Endothelial cell of umbilical vein (primary cell): ENCODE results near the gene SYCP1. TPM values are rescaled to one million over a fixed set of nuclear protein-coding genes. Genes with fewer than 3 reads are reported as not detected.

Experiments
- BruUV-seq: library from RNA; stranded (reverse); fragments of 400-500 nt; replicated peaks from 2 replicates; lab custom pipeline; 2021; lab: Mats Ljungman, UMichigan
- CTCF ChIA-PET: fragments of 300-600, 350-600 bp; sonication (Branson Sonifier 250); formaldehyde crosslinking; loops from one replicate; lab custom pipeline; 2021; ENCODE audit warnings: antibody characterized with exemption, inconsistent platforms; lab: Charles Lee
- POLR2A ChIA-PET: fragments of 300-600, 350-600 bp; sonication (Branson Sonifier 250); formaldehyde crosslinking; loops from one replicate; lab custom pipeline; 2021; ENCODE audit warnings: antibody characterized with exemption, inconsistent platforms; lab: Charles Lee
- DNase-seq: peaks from one replicate; pipeline ENCODE4 v3.0.0-alpha.2; 2011; ENCODE audit warnings: low read depth, low spot score
- FAIRE-seq: peaks from 2 replicates; lab custom pipeline; 2011; peaks lifted over from hg19 to GRCh38; lab: Jason Lieb, UNC
- H2AFZ ChIP-seq: 2 replicates; pipeline ENCODE4 v1.6.0; 2012; ENCODE audit warnings: low read depth, low read length, control low read depth, inconsistent platforms
- H3K27ac ChIP-seq: 2 replicates; pipeline ENCODE4 v1.5.1; 2011; ENCODE audit warnings: low read depth, mild to moderate bottlenecking, control low read depth, low read length, moderate library complexity; ENCODE audit not compliant: insufficient read depth
- H3K27me3 ChIP-seq, 2 experiments: 2 replicates each; pipeline versions ENCODE4 v1.6.0 to v1.6.1; 2011; ENCODE audit warnings: low read length in 2 of 2, mixed read lengths in 1 of 2; ENCODE audit not compliant: control insufficient read depth in 2 of 2, insufficient read depth in 2 of 2
- H3K36me3 ChIP-seq, 2 experiments: 2 replicates in 1 of 2; 3 replicates in 1 of 2; pipeline ENCODE4 v1.5.1; 2011; ENCODE audit warnings: low read length in 2 of 2, mild to moderate bottlenecking in 1 of 2, moderate library complexity in 1 of 2; ENCODE audit not compliant: control insufficient read depth in 2 of 2, insufficient read depth in 2 of 2; ENCODE audit errors: extremely low read depth in 1 of 2
- H3K4me1 ChIP-seq: 3 replicates; pipeline ENCODE4 v1.5.1; 2011; ENCODE audit warnings: mild to moderate bottlenecking, low read length; ENCODE audit not compliant: control insufficient read depth, insufficient read depth; ENCODE audit errors: extremely low read depth
- H3K4me2 ChIP-seq: 2 replicates; pipeline ENCODE4 v1.6.1; 2011; ENCODE audit warnings: low read length, control low read depth, mixed read lengths; ENCODE audit not compliant: insufficient read depth
- H3K4me3 ChIP-seq, 3 experiments: fragments of 200-600 bp in 1 of 3; sonication (generic), shearing (Covaris generic) in 1 of 3; replicated peaks in 1 of 3; 2 replicates each; pipeline ENCODE4 v1.5.1; 2011 to 2016; ENCODE audit warnings: control low read depth in 3 of 3, low read length in 3 of 3, mild to moderate bottlenecking in 2 of 3, inconsistent platforms in 1 of 3, low read depth in 1 of 3, moderate library complexity in 1 of 3; ENCODE audit not compliant: insufficient read depth in 1 of 3
- H3K79me2 ChIP-seq: 2 replicates; pipeline ENCODE4 v1.6.0; 2012; ENCODE audit warnings: low read length, inconsistent platforms; ENCODE audit not compliant: control insufficient read depth, insufficient read depth
- H3K9ac ChIP-seq: replicated peaks from 2 replicates; pipeline ENCODE3; 2011; ENCODE audit warnings: low read length, control low read depth; ENCODE audit not compliant: insufficient read depth; ENCODE audit errors: extremely low read depth
- H3K9me1 ChIP-seq: replicated peaks from 3 replicates; pipeline ENCODE4 v1.6.0; 2011; ENCODE audit warnings: mild to moderate bottlenecking, low read length; ENCODE audit not compliant: control insufficient read depth, insufficient read depth; ENCODE audit errors: extremely low read depth
- H3K9me3 ChIP-seq: replicated peaks from 2 replicates; pipeline ENCODE4 v1.5.1; 2012; ENCODE audit warnings: low read length, inconsistent platforms; ENCODE audit not compliant: control insufficient read depth, insufficient read depth
- H4K20me1 ChIP-seq: replicated peaks from 2 replicates; pipeline ENCODE3; 2011; ENCODE audit warnings: mild to moderate bottlenecking, low read length; ENCODE audit not compliant: control insufficient read depth, insufficient read depth; ENCODE audit errors: extremely low read depth
- EZH2 ChIP-seq: IDR thresholded peaks from 2 replicates; pipeline ENCODE4 v1.6.1; 2012; ENCODE audit warnings: borderline replicate concordance, low read depth, mild to moderate bottlenecking, moderate library complexity, low read length, inconsistent platforms; ENCODE audit not compliant: severe bottlenecking
- FOS ChIP-seq: IDR thresholded peaks from 2 replicates; pipeline ENCODE4 v1.6.1; 2011; ENCODE audit warnings: mild to moderate bottlenecking, low read length, moderate library complexity, borderline replicate concordance; ENCODE audit not compliant: insufficient read depth
- GATA2 ChIP-seq: IDR thresholded peaks from 2 replicates; pipeline ENCODE4 v1.7.0; 2011; ENCODE audit warnings: low read depth, mild to moderate bottlenecking, moderate library complexity, mixed read lengths, low read length; ENCODE audit not compliant: insufficient read length, insufficient read depth
- JUN ChIP-seq: IDR thresholded peaks from 2 replicates; pipeline ENCODE4 v1.6.1; 2011; ENCODE audit warnings: borderline replicate concordance, low read depth; ENCODE audit not compliant: insufficient read length, insufficient read depth
- MYC ChIP-seq: IDR thresholded peaks from one replicate; pipeline ENCODE4 v1.6.1; 2011; ENCODE audit warnings: mild to moderate bottlenecking, low read depth, low read length
- POLR2A ChIP-seq: IDR thresholded peaks from 2 replicates; pipeline ENCODE4 v1.6.1; 2012; ENCODE audit warnings: low read depth, mild to moderate bottlenecking, control low read depth, low read length
- POLR2AphosphoS5 ChIP-seq: IDR thresholded peaks from 2 replicates; pipeline ENCODE4 v1.6.1; 2012; ENCODE audit warnings: low read depth, mild to moderate bottlenecking, control low read depth, low read length, moderate library complexity; ENCODE audit not compliant: insufficient read depth
- dilution Hi-C: fragments of 300-500 bp; cut with MboI; formaldehyde crosslinking; loops from one replicate; pipeline ENCODE4 v1.15.0; 2019; ENCODE audit warnings: low sequenced_read_pairs; ENCODE audit not compliant: extremely low pct_ligation_motif_present
- intact Hi-C: fragments of 100-400 bp; cut with micrococcal nuclease; formaldehyde crosslinking; loops from one replicate; pipeline ENCODE4 v1.10.0; 2022
- polyA plus RNA-seq, 4 experiments: library from polyadenylated mRNA; depleted of rRNA in 3 of 4; stranded (reverse) in 3 of 4; unstranded in 1 of 4; fragments of >200 nt; gene quantifications; 2 replicates each; pipeline versions ENCODE4 v1.2.1 to v1.2.3, GENCODE V29; 2011 to 2012; ENCODE audit warnings: missing spikeins in 1 of 4
- total RNA-seq: library from RNA; stranded (reverse); gene quantifications from 2 replicates; pipeline ENCODE4 v1.2.3, GENCODE V29; 2021
- TF ChIP-seq, protein P1 (sequence below), 2 donors: IDR thresholded peaks; 1 replicate in 1 of 2; 2 replicates in 1 of 2; pipeline ENCODE4 v1.5.1; 2011; ENCODE audit warnings: low read length in 2 of 2, mild to moderate bottlenecking in 2 of 2, moderate library complexity in 2 of 2, control low read depth in 1 of 2, inconsistent platforms in 1 of 2, low read depth in 1 of 2; ENCODE audit not compliant: insufficient read depth in 1 of 2; ENCODE audit errors: extremely low read depth in 1 of 2
- TF ChIP-seq, protein P2 (sequence below): IDR thresholded peaks from 2 replicates; pipeline ENCODE4 v1.6.1; 2011; ENCODE audit not compliant: insufficient read depth, insufficient read length

The SYCP1 gene
- total and polyA plus RNA-seq, 2 donors (not counting 3 experiments of a cell fraction or from before 2014, with no cell fraction given) = not detected

DNA sequence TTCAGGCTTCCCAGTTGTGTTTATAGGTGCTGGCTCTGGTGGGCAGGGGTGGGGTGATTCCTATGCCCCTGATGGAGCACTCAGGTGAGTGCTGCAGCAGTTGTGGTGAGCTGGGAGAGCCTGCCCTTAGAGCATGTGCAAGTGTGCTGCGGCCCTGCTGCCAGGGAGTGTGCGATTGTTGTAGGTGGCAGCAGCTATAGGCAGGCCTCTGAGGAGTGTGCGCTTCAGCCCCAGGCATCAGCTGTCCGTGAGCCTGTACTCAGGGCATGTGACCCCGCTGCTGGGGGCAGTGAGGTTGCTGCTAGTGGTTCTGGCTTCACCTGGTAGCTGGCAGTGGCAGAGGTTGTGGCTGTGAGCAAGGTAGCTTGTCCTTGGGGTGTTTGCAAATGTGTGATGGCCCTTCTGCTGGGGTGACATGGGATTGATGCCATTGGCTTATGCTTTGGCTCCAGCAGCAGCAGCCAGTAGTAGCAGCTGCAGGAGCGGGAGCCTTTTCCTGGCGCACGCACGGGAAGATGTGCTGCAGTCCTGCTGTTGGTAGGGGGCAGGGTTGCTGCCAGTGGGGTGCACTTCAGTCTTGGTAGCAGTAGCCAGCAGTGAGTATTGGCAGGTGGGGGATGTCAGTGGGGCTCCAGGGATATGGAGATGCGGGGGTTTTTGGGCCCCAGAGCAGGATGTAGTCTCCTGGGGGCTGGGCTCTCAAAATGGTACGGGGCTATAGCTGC, 37.7 kb downstream of the SYCP1 start:
- peaks cover 0 to 7% of the 10 kb centered on the region in 2 experiments for H3K27me3 ChIP-seq
- DNase-seq = no peak
- TF ChIP-seq POLR2A (no peak), EZH2 (no peak), GATA2 (no peak), MYC (no peak), POLR2AphosphoS5 (no peak), JUN (no peak), FOS (no peak)
- TF ChIP-seq, protein P1, sequence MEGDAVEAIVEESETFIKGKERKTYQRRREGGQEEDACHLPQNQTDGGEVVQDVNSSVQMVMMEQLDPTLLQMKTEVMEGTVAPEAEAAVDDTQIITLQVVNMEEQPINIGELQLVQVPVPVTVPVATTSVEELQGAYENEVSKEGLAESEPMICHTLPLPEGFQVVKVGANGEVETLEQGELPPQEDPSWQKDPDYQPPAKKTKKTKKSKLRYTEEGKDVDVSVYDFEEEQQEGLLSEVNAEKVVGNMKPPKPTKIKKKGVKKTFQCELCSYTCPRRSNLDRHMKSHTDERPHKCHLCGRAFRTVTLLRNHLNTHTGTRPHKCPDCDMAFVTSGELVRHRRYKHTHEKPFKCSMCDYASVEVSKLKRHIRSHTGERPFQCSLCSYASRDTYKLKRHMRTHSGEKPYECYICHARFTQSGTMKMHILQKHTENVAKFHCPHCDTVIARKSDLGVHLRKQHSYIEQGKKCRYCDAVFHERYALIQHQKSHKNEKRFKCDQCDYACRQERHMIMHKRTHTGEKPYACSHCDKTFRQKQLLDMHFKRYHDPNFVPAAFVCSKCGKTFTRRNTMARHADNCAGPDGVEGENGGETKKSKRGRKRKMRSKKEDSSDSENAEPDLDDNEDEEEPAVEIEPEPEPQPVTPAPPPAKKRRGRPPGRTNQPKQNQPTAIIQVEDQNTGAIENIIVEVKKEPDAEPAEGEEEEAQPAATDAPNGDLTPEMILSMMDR (IDR thresholded peaks at IDR 0.05; ENCODE audit: extremely low read depth in 1 of 2, insufficient read depth in 1 of 2, low read depth in 1 of 2, low read length in 2 of 2) = no peak
- TF ChIP-seq, protein P2, sequence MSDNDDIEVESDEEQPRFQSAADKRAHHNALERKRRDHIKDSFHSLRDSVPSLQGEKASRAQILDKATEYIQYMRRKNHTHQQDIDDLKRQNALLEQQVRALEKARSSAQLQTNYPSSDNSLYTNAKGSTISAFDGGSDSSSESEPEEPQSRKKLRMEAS = no peak
- POLR2A ChIA-PET = no interaction called here
- CTCF ChIA-PET = interaction anchor here (1.1 kb wide), 1 partner anchor 9 kb away, joined by 4 read pairs; no protein-coding TSS in a partner anchor
- intact Hi-C loops = no loop called here
- no peaks in the 10 kb centered on the region for H4K20me1 ChIP-seq
- no peak overlapping the region for H3K4me3 ChIP-seq
- H3K36me3 ChIP-seq = no peaks in the 10 kb centered on the region
- no peaks in the 10 kb centered on the region for H3K9me1 ChIP-seq
- no peaks in the 10 kb centered on the region for H3K9me3 ChIP-seq
- no peak overlapping the region for H3K4me2 ChIP-seq
- BruUV-seq = no TSS peak
- dilution Hi-C loops = no loop called here
- no peaks in the 10 kb centered on the region for H3K4me1 ChIP-seq
- H3K9ac ChIP-seq = no peak overlapping the region
- no peak for FAIRE-seq
- no peak overlapping the region for H3K27ac ChIP-seq
- H3K79me2 ChIP-seq = no peaks in the 10 kb centered on the region
- H2AFZ ChIP-seq = no peak overlapping the region
